ENCODE data around the gene C9orf78.

Gene C9orf78

GRCh38 chr9:129840034-129840433 lies 5.0 kb upstream of the C9orf78 start:
- no peak for DNase-seq (ENCODE audit: low read depth in 2 of 2)

- DNase-seq (ENCODE audit: low read depth in 2 of 2) = no peak
These were observed 4.4 kb upstream of the C9orf78 start for GRCh38 chr9:129839324-129840023.

DNA sequence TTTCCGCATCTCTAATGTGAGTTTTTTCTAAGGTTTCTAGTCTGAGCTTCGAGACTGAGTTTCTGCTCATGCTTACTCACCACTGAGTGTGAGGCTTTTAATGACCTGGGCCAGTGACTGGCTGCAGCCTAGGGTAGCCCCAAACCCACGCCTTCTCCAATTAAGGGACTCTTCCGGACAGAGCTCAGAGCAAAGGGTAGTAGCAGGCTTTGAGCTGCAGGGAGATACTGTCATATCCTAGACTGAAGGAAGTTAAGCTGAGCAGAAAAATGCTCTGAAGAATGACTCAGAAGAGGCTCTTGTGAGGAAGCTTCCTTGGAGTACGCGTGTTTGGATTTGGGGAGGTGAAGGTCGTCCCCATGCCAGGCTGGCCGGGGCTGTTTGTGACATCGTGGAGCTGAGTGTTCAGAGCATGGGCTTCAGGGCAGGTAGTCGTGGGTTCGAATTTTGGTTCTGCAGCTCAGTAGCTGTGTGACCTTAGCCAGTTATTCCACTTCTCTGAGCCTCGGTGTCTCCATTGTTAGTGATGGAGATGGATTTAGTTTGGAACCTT lies 3.7 kb upstream of the C9orf78 start:
- no peak for DNase-seq (ENCODE audit: low read depth in 2 of 2)

DNA sequence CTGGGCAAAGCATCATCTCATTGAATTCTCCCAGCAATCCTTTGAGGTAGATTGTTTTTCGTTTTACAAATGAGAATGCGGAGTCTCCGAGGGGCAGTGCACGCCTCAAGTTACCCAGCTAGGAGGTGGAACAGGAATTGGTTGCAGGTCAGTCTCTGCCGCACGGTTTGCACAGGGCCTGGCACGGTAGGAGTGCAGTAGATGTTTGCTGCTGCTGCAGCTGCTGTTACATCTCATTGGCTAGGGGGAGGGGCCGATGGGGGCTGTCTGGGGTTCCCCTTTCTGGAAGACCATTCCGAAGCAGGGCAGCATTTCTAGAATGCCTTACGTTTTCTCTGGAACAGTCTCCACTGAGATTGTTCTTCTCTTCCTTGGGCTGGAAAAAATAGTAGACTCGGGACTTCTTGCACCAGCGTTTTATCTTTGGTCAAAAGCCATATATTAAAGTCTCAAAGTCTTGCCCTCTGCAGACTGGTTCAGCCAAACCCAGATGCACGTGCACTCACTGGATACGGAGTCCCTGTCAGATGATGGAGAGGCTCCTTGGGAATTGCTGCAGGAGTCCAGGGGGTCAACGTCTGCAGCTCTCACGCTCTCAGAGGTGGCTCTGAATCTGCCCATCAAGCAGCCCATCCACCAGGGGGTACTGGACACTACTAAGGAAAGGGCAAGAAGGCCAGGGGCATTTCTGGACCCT lies 1.4 kb upstream of the C9orf78 start:
- peak in 1 of 2 donors; percentile 32 for DNase-seq (ENCODE audit: low read depth in 2 of 2)

- DNase-seq (ENCODE audit: low read depth in 2 of 2) = no peak
These were observed 767 bp upstream of the C9orf78 start for GRCh38 chr9:129835860-129836223.

- DNase-seq (ENCODE audit: low read depth in 2 of 2) = no peak
These were observed 467 bp downstream of the C9orf78 start for GRCh38 chr9:129834489-129835127.

DNA sequence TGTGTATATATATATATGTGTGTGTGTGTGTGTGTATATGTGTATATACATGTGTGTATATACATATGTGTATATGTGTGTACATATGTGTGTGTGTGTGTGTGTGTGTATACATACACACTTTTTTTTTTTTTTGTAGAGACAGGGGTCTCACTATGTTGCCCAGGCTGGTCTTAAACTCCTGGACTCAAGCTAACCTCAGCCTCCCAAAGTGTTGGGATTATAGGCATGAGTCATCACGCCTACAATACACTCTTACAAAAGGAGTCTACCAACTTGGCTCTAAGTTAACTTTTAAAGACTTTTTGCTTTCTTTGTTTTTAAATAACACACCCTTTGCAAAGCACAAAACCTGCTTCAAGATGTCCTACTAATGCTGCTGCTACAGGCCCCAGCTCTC lies 2.1 kb downstream of the C9orf78 start:
- no peak for DNase-seq (ENCODE audit: low read depth in 2 of 2)

DNA sequence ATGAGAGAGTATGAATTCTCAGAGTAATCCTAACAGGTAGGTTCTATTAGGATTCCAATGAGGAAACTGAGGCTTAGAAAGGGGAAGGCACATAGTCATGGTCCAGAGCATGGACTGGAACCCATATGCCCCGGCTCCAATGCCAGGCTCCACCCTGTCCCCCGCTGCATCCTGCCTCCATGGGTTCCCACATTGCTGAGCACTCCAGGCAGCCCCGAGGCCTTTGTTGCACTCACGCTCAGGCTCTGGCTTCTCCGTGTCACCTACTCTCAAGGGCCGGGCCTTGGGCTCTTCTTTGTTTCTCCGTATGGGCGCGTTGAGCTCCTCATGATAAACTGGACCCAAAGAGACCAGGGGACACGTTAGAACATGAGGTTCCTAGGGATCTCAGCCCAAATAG lies 6.1 kb downstream of the C9orf78 start:
- no peak for DNase-seq (ENCODE audit: low read depth in 2 of 2)

DNA sequence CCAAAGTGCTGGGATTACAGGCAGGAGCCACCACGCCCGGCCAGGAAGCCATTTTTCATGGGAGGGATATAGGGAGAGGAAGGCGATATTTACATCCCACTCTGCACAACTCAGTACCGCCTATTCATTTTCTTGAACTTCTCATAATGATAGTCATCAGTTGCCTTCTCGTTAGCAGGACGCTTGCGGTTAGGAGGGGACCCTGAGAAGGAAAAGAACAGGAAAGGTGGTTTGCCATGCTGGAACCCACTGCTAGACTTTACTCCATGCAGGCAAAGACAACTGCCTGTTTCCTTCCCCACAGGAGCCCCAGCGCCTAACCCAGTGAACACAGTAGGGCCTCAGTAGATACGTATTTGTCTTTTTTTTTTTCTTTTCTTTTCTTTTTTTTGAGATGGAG lies 7.0 kb downstream of the C9orf78 start:
- DNase-seq (ENCODE audit: low read depth in 2 of 2) = no peak

DNA sequence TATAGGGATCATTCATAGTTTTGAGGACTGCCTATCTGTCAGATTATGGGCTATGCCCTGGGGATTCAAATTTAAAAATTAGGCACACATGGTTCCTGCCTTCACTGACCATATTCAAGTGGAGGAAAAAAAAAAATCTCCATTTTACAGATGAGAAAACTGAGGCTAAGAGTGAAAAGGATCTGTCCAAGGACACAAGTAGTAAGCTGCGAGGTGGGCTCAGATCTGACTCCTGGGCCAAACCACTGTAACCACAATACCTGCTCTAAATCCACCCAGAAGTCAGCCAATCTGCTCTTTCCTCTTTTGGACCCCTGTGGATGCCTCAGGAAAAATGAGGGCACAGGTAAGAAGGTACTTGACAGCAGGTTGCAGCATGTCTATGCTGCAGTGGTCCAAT lies 8.3 kb downstream of the C9orf78 start:
- DNase-seq (ENCODE audit: low read depth in 2 of 2) = no peak

GRCh38 chr9:129826344-129826743 lies 8.7 kb downstream of the C9orf78 start:
- no peak for DNase-seq (ENCODE audit: low read depth in 2 of 2)

DNA sequence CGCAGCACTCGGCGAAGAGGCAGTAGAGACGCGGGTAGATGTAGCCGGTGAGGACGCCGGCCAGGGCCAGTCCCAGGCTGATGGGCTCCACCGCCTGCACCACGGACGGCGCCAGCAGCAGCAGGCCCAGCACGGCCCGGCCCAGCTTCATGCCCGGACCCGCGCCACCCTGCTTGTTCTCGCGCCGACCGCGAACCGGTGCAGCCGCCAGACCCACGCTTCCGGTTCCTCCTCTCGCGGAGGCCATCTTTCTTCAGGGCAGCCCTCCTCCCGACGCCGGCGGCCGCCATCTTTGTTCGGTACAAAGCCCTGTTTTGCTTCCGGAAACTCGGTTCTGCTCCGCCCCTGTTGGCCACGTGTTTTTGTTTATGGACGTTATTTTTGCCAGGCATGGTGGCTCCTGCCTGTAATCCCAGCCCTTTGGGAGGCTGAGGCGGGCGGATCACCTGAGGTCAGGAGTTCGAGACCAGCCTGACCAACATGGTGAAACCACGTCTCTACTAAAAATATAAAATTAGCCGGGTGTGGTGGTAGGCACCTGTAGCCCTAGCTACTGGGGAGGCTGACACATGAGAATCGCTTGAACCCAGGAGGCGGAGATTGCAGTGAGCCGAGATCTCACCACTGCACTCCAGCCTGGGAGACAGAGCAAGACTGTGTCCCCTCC lies 11.0 kb downstream of the C9orf78 start, which contains the start of gene TOR1A:
TOR1A (minus strand) TSS at position 202 of the 667 bp plus-strand sequence; CDS start at position 151, 51 bp downstream.
- DNase-seq (ENCODE audit: low read depth in 2 of 2) = peak; percentile 87

DNA sequence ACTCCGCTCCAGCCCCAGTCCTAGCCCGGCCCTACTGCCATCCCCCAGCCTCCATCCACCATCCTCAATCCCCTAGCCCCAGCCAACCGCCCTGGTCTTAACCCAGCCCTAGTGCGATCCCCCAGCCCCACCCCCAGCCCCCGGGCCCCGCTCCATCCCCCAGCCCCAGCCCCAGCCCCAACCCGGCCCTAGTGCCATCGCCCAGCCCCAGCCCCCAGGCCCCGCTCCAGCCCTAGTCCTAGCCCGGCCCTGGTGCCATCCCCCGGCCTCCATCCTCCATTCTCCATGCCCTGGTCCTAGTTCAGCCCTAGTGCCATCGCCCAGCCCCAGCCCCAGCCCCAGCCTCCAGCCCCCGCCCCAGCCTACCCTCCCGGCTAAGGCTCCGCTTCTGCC lies 11.5 kb downstream of the C9orf78 start:
- no peak for DNase-seq (ENCODE audit: low read depth in 2 of 2)

DNA sequence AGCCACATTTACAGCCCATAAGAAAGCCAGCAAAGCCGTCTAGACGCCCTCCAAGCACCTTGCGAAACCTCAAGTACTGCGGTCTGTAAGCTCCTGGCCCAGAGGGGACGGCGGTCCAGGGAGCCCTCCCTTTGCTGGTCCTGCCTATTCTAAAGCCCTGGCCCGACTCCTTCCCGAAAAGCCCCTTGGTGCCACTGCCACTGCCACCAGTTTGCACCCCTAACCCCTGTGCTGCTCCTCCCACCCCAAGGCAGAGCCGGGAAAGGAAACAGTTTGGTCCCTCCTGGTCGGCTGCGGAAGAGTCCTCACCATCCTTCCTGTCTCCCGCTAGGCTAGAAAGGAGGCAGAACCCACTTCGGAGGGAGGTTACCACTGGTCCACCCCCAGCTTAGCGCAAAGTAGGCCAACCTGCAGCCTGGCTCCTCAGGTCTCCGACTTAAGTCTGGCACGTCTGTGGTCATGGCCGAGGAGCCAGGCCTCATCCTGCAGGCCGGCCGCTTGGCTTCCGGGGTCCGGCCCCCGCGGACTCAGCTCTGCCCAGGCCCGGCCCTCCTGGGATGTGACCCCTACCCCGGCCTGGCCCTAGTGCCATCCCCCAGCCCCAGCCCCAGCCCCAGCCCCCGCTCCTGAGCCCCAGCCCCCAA lies 12.1 kb downstream of the C9orf78 start:
- DNase-seq (ENCODE audit: low read depth in 2 of 2) = no peak

GRCh38 chr9:129816501-129817435 lies 18.3 kb downstream of the C9orf78 start:
- DNase-seq (ENCODE audit: low read depth in 2 of 2) = no peak

GRCh38 chr9:129815278-129815677 lies 19.8 kb downstream of the C9orf78 start:
- no peak for DNase-seq (ENCODE audit: low read depth in 2 of 2)

DNA sequence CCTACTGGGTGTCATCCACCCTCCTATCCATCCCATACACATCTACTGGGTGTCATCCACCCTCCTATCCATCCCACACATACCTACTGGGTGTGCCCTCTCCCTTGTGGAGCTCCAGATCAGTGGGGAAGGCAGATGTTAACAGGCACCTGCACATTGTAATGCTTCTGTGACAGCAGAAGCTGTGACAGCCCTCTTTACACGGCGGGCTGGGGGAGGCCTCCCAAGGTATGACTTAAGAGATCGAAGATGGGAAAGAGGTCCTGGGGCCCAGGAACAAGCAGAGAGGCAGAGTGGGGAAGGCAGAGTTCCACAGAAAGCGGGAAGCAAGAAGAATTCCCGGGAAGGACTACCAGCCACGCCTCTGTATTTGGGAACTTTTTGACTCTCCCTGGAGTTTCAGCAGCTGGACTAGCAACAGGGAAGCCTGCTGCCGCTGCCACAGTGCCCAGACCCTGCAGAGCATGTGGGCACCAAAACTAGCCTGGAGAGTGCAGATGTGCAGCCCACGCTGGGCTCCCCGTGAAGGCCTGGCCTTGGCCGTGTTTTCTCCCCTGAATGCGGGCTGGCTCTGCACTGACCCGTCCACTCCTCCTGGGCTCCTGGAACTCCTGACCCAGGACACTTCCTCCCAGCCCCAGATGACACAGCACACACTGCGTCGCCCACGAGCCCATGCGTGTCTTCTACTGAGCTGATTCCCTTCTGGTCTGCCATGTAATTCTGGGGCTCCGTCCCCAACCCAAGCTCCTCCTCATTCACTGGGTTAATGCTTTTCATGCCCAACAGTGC lies 20.4 kb downstream of the C9orf78 start:
- no peak for DNase-seq (ENCODE audit: low read depth in 2 of 2)

DNA sequence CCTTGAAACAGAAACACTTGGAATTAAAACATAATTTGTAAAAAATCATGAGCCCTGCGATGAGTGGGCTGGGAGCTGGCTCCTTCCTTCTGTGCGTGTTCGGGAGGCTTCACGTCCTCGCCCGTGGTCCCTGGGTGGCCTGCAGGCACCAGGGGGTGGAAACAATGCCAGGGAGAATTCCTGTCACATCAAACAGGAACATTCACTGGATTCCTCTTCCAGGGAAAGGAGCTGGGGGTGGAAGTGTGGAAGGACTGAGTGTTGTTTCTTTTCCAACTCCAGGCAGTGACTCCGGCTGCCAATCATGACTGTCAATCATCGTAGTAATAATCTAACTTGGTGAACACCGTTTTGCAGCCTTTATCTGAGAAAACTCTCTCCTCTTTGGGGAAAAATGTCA lies 21.4 kb downstream of the C9orf78 start:
- no peak for DNase-seq (ENCODE audit: low read depth in 2 of 2)

DNA sequence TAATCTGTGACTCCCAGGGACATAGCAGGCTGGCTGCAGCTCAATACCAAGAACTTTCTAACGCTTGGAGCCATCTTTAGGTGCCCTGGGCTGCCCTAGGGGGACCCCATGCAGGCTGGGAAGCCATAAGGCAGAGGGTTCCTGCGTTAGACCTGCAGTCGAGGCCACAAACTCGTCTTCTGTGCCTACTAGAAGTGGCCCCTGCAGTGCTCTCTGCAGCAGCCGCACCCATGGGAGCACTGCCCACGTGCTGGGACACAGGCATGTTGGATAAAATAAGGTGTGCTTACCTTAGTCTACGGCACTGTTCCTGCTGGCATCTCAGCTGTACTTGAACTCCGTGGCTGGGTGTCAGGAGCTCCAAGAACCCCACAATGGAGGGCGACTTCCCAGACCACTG lies 22.7 kb downstream of the C9orf78 start:
- no peak for DNase-seq (ENCODE audit: low read depth in 2 of 2)

DNA sequence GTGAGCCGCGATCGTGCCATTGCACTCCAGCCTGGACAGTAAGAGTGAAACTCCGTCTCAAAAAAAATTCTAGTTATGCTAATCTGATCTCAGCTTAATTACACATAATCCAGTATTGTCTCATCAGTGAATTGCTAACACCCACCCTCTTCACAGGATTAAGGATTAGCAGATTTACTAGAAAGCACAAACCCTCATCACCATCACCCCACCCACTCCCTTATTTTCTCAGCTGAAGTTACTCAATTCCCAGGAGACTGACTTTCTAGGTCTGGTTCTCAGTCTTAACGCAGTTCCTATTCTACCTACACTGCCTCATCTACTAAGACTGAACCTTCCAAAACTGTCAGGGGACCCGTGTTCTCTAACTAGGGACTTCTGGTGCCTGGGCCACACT lies 23.1 kb downstream of the C9orf78 start:
- no peak for DNase-seq (ENCODE audit: low read depth in 2 of 2)

Measured in stimulated activated CD8-positive, alpha-beta memory T cell treated with anti-CD3 and anti-CD28 coated beads, Interleukin-15, amount 100 ng/mL, for 48 hours (primary cell).